ENCODE results near the gene CNTNAP2.

The CNTNAP2 gene

GRCh38 chr7:146216396-146217041, 99.9 kb downstream of the CNTNAP2 start (continued):
- no peak for TF ChIP-seq HIC1 (tag by site-specific recombination; IDR thresholded peaks at IDR 0.05)

GRCh38 chr7:146223851-146224250, 107.2 kb downstream of the CNTNAP2 start:
- CTCF ChIA-PET = interaction anchor here (0.6 kb wide), 1 partner anchor 143 kb away, joined by 4 read pairs; no protein-coding TSS in a partner anchor
- POLR2A ChIA-PET = no interaction called here

GRCh38 chr7:146232604-146233003, 116.0 kb downstream of the CNTNAP2 start:
- no peaks in the 10 kb centered on the region for H3K9me3 ChIP-seq (ENCODE audit: control insufficient read depth, insufficient read depth, low read depth, low read length)
- H3K36me3 ChIP-seq (ENCODE audit: control insufficient read depth in 2 of 2, insufficient read depth in 1 of 2, low read length in 2 of 2) = no peaks in the 10 kb centered on the region
- CTCF ChIA-PET = no interaction called here
- H3K27ac ChIP-seq (ENCODE audit: extremely low read depth, low read depth, low read length) = no peak overlapping the region
- POLR2A ChIA-PET = no interaction called here
- TF ChIP-seq HOXD13 (CRISPR knock-in tag; IDR thresholded peaks at IDR 0.05; ENCODE audit: borderline replicate concordance) = no peak
- no peak for TF ChIP-seq ZNF174 (tag by site-specific recombination; IDR thresholded peaks at IDR 0.05)
- H3K4me1 ChIP-seq (ENCODE audit: control insufficient read depth, insufficient read depth, low read length) = no peaks in the 10 kb centered on the region
- no peak overlapping the region for H3K4me3 ChIP-seq (ENCODE audit: low read depth, low read length)

More at GRCh38 chr7:146223851-146224250, 107.2 kb downstream of the CNTNAP2 start:
- Histone ChIP-seq H3K4me1 (ENCODE audit: control insufficient read depth, insufficient read depth, low read length) (no peaks in the 10 kb centered on the region), H3K4me3 (ENCODE audit: low read depth, low read length) (no peak overlapping the region), H3K27ac (ENCODE audit: extremely low read depth, low read depth, low read length) (no peak overlapping the region), H3K9me3 (ENCODE audit: control insufficient read depth, insufficient read depth, low read depth, low read length) (no peaks in the 10 kb centered on the region), H3K36me3 (ENCODE audit: control insufficient read depth in 2 of 2, insufficient read depth in 1 of 2, low read length in 2 of 2) (no peaks in the 10 kb centered on the region)
- TF ChIP-seq ZNF521 (tag by site-specific recombination; IDR thresholded peaks at IDR 0.05) (no peak), ZNF366 (tag by site-specific recombination; conservative IDR thresholded peaks at IDR 0.05) (no peak), KLF1 (tag by site-specific recombination; IDR thresholded peaks at IDR 0.05) (no peak), ZNF785 (tag by site-specific recombination; IDR thresholded peaks at IDR 0.05) (no peak), HIC1 (tag by site-specific recombination; IDR thresholded peaks at IDR 0.05) (no peak), ZNF426 (tag by site-specific recombination; IDR thresholded peaks at IDR 0.05) (no peak), INSM2 (tag by site-specific recombination; IDR thresholded peaks at IDR 0.05) (no peak), ZNF843 (tag by site-specific recombination; IDR thresholded peaks at IDR 0.05) (no peak), ZNF398 (tag by site-specific recombination; IDR thresholded peaks at IDR 0.05) (no peak)
